ENCODE data around the gene FKBP2. TPM values are rescaled to one million over a fixed set of nuclear protein-coding genes. Genes with fewer than 3 reads are reported as not detected.

FKBP2 gene
- polyA plus RNA-seq, 1 experiment, result 29.9 TPM

GRCh38 chr11:64235437-64236161 lies 5.3 kb upstream of the FKBP2 start:
- no peak for TF ChIP-seq CTCF (IDR thresholded peaks at IDR 0.05; ENCODE audit: low read depth, low read length)
- peak overlapping the region; percentile 66 for H3K4me3 ChIP-seq (ENCODE audit: low read depth, low read length)
- H3K9me3 ChIP-seq (ENCODE audit: control insufficient read depth, insufficient read depth, low read length), result no peaks in the 10 kb centered on the region
- no peak for DNase-seq (ENCODE audit: low read depth, low spot score)
- CTCF ChIA-PET, result no interaction called here
- H3K27ac ChIP-seq (ENCODE audit: low read depth, low read length), result no peak overlapping the region
- POLR2A ChIA-PET, result interaction anchor here (0.5 to 0.6 kb wide), 2 partner anchors 20 to 33 kb away, joined by 4 read pairs; no protein-coding TSS in a partner anchor
- no peaks in the 10 kb centered on the region for H3K27me3 ChIP-seq (ENCODE audit: control insufficient read depth, insufficient read depth, low read length)

GRCh38 chr11:64237484-64237951 lies 3.4 kb upstream of the FKBP2 start:
- Histone ChIP-seq H3K27ac (ENCODE audit: low read depth, low read length) (no peak overlapping the region), H3K9me3 (ENCODE audit: control insufficient read depth, insufficient read depth, low read length) (peaks cover 4% of the 10 kb centered on the region; the same call in 1 of the 2 replicates), H3K4me3 (ENCODE audit: low read depth, low read length) (no peak overlapping the region), H3K27me3 (ENCODE audit: control insufficient read depth, insufficient read depth, low read length) (no peaks in the 10 kb centered on the region)
- ChIA-PET POLR2A (no interaction called here), CTCF (no interaction called here)
- no peak for TF ChIP-seq CTCF (IDR thresholded peaks at IDR 0.05; ENCODE audit: low read depth, low read length)
- DNase-seq (ENCODE audit: low read depth, low spot score), result no peak

- no peak for DNase-seq (ENCODE audit: low read depth, low spot score)
- Histone ChIP-seq H3K4me3 (ENCODE audit: low read depth, low read length) (no peak overlapping the region), H3K9me3 (ENCODE audit: control insufficient read depth, insufficient read depth, low read length) (peaks cover 4% of the 10 kb centered on the region; the same call in 1 of the 2 replicates), H3K27me3 (ENCODE audit: control insufficient read depth, insufficient read depth, low read length) (no peaks in the 10 kb centered on the region), H3K27ac (ENCODE audit: low read depth, low read length) (no peak overlapping the region)
- CTCF ChIA-PET, result no interaction called here
- TF ChIP-seq CTCF (IDR thresholded peaks at IDR 0.05; ENCODE audit: low read depth, low read length), result no peak
- POLR2A ChIA-PET, result interaction anchor here (0.6 kb wide), 1 partner anchor 243 kb away, joined by 3 read pairs; no protein-coding TSS in a partner anchor
These were observed 2.8 kb upstream of the FKBP2 start for GRCh38 chr11:64238076-64238475.

GRCh38 chr11:64238999-64239398 lies 1.9 kb upstream of the FKBP2 start:
- DNase-seq (ENCODE audit: low read depth, low spot score), result no peak
- no peak overlapping the region for H3K4me3 ChIP-seq (ENCODE audit: low read depth, low read length)
- ChIA-PET CTCF (interaction anchor here (1.4 kb wide), 1 partner anchor 66 kb away, joined by 3 read pairs; no protein-coding TSS in a partner anchor), POLR2A (no interaction called here)
- no peak for TF ChIP-seq CTCF (IDR thresholded peaks at IDR 0.05; ENCODE audit: low read depth, low read length)
- no peaks in the 10 kb centered on the region for H3K27me3 ChIP-seq (ENCODE audit: control insufficient read depth, insufficient read depth, low read length)
- no peak overlapping the region for H3K27ac ChIP-seq (ENCODE audit: low read depth, low read length)
- peaks cover 4% of the 10 kb centered on the region; the same call in 1 of the 2 replicates for H3K9me3 ChIP-seq (ENCODE audit: control insufficient read depth, insufficient read depth, low read length)

All from AG04450 (cell line).